Measurements from ENCODE around the gene BBOX1. TPM values are rescaled to one million over a fixed set of nuclear protein-coding genes. Genes with fewer than 3 reads are reported as not detected.

The BBOX1 gene
- total RNA-seq, 2 experiments from 2014 or later: not detected

- ChIA-PET CTCF (no interaction called here), POLR2A (no interaction called here)
- no peaks in the 10 kb centered on the region for H3K4me1 Mint-ChIP-seq
- H3K9me3 Mint-ChIP-seq: peaks cover 11% of the 10 kb centered on the region
- no peak overlapping the region for H3K4me3 Mint-ChIP-seq
- DNase-seq: no peak
- H3K27me3 Mint-ChIP-seq: no peaks in the 10 kb centered on the region
- H3K36me3 Mint-ChIP-seq (ENCODE audit: low read depth): no peaks in the 10 kb centered on the region
- H3K27ac Mint-ChIP-seq: no peak overlapping the region
Measured at GRCh38 chr11:27041141-27041899, 705 bp downstream of the BBOX1 start.

GRCh38 chr11:27046956-27047355, 6.3 kb downstream of the BBOX1 start:
- Mint-ChIP-seq H3K9me3 (peaks cover 11% of the 10 kb centered on the region), H3K27ac (no peak overlapping the region), H3K36me3 (ENCODE audit: low read depth) (no peaks in the 10 kb centered on the region), H3K4me3 (no peak overlapping the region), H3K4me1 (no peaks in the 10 kb centered on the region), H3K27me3 (no peaks in the 10 kb centered on the region)
- ChIA-PET CTCF (interaction anchor here (1.0 kb wide), 1 partner anchor 9 kb away, joined by 3 read pairs; no protein-coding TSS in a partner anchor), POLR2A (no interaction called here)
- DNase-seq: no peak

- no peaks in the 10 kb centered on the region for H3K4me1 Mint-ChIP-seq
- POLR2A ChIA-PET: no interaction called here
- CTCF ChIA-PET: no interaction called here
- H3K9me3 Mint-ChIP-seq: peaks cover 9% of the 10 kb centered on the region
- no peaks in the 10 kb centered on the region for H3K27me3 Mint-ChIP-seq
- no peak overlapping the region for H3K27ac Mint-ChIP-seq
- no peaks in the 10 kb centered on the region for H3K36me3 Mint-ChIP-seq (ENCODE audit: low read depth)
- no peak overlapping the region for H3K4me3 Mint-ChIP-seq
- DNase-seq: no peak
Measured at GRCh38 chr11:27052668-27053067, 12.1 kb downstream of the BBOX1 start.

- Mint-ChIP-seq H3K27ac (no peak overlapping the region), H3K27me3 (no peaks in the 10 kb centered on the region), H3K9me3 (peaks cover 5% of the 10 kb centered on the region), H3K4me3 (no peak overlapping the region), H3K36me3 (ENCODE audit: low read depth) (no peaks in the 10 kb centered on the region), H3K4me1 (no peaks in the 10 kb centered on the region)
- CTCF ChIA-PET: interaction anchor here (1.8 kb wide), 1 partner anchor 8 kb away, joined by 3 read pairs; no protein-coding TSS in a partner anchor
- POLR2A ChIA-PET: no interaction called here
- no peak for DNase-seq
Measured at GRCh38 chr11:27055065-27055682, 14.6 kb downstream of the BBOX1 start.

- no peaks in the 10 kb centered on the region for H3K4me1 Mint-ChIP-seq
- H3K9me3 Mint-ChIP-seq: peaks cover 7% of the 10 kb centered on the region
- DNase-seq: no peak
- CTCF ChIA-PET: no interaction called here
- POLR2A ChIA-PET: no interaction called here
- H3K36me3 Mint-ChIP-seq (ENCODE audit: low read depth): no peaks in the 10 kb centered on the region
- no peak overlapping the region for H3K27ac Mint-ChIP-seq
- H3K27me3 Mint-ChIP-seq: no peaks in the 10 kb centered on the region
- H3K4me3 Mint-ChIP-seq: no peak overlapping the region
Measured at GRCh38 chr11:27057091-27057780, 16.6 kb downstream of the BBOX1 start.

GRCh38 chr11:27058456-27058855, 17.8 kb downstream of the BBOX1 start:
- H3K9me3 Mint-ChIP-seq: peaks cover 7% of the 10 kb centered on the region
- H3K27me3 Mint-ChIP-seq: no peaks in the 10 kb centered on the region
- CTCF ChIA-PET: no interaction called here
- DNase-seq: no peak
- POLR2A ChIA-PET: interaction anchor here (0.6 kb wide), 1 partner anchor 16 kb away, joined by 3 read pairs; no protein-coding TSS in a partner anchor
- H3K4me3 Mint-ChIP-seq: no peak overlapping the region
- no peak overlapping the region for H3K27ac Mint-ChIP-seq
- H3K4me1 Mint-ChIP-seq: no peaks in the 10 kb centered on the region
- no peaks in the 10 kb centered on the region for H3K36me3 Mint-ChIP-seq (ENCODE audit: low read depth)

GRCh38 chr11:27059431-27059830, 18.8 kb downstream of the BBOX1 start:
- no peaks in the 10 kb centered on the region for H3K4me1 Mint-ChIP-seq
- peaks cover 7% of the 10 kb centered on the region for H3K9me3 Mint-ChIP-seq
- no peak for DNase-seq
- no peak overlapping the region for H3K4me3 Mint-ChIP-seq
- H3K27me3 Mint-ChIP-seq: no peaks in the 10 kb centered on the region
- H3K36me3 Mint-ChIP-seq (ENCODE audit: low read depth): no peaks in the 10 kb centered on the region
- CTCF ChIA-PET: no interaction called here
- H3K27ac Mint-ChIP-seq: no peak overlapping the region
- POLR2A ChIA-PET: no interaction called here

- CTCF ChIA-PET: interaction anchor here (0.7 kb wide), 1 partner anchor 311 kb away, joined by 3 read pairs; no protein-coding TSS in a partner anchor
- POLR2A ChIA-PET: no interaction called here
- no peak overlapping the region for H3K27ac Mint-ChIP-seq
- DNase-seq: no peak
- H3K4me3 Mint-ChIP-seq: no peak overlapping the region
- H3K36me3 Mint-ChIP-seq (ENCODE audit: low read depth): no peaks in the 10 kb centered on the region
- H3K9me3 Mint-ChIP-seq: peaks cover 5% of the 10 kb centered on the region
- H3K4me1 Mint-ChIP-seq: no peaks in the 10 kb centered on the region
- H3K27me3 Mint-ChIP-seq: no peaks in the 10 kb centered on the region
Measured at GRCh38 chr11:27060816-27061460, 20.3 kb downstream of the BBOX1 start.

GRCh38 chr11:27061461-27061821, 20.8 kb downstream of the BBOX1 start:
- H3K9me3 Mint-ChIP-seq: peaks cover 5% of the 10 kb centered on the region
- ChIA-PET CTCF (interaction anchor here (0.7 kb wide), 1 partner anchor 311 kb away, joined by 3 read pairs; no protein-coding TSS in a partner anchor), POLR2A (no interaction called here)
- H3K27ac Mint-ChIP-seq: no peak overlapping the region
- H3K4me1 Mint-ChIP-seq: no peaks in the 10 kb centered on the region
- no peaks in the 10 kb centered on the region for H3K36me3 Mint-ChIP-seq (ENCODE audit: low read depth)
- no peak overlapping the region for H3K4me3 Mint-ChIP-seq
- H3K27me3 Mint-ChIP-seq: no peaks in the 10 kb centered on the region
- no peak for DNase-seq

- no peaks in the 10 kb centered on the region for H3K27me3 Mint-ChIP-seq
- H3K4me3 Mint-ChIP-seq: no peak overlapping the region
- H3K4me1 Mint-ChIP-seq: no peaks in the 10 kb centered on the region
- POLR2A ChIA-PET: no interaction called here
- no peaks in the 10 kb centered on the region for H3K36me3 Mint-ChIP-seq (ENCODE audit: low read depth)
- CTCF ChIA-PET: interaction anchor here (0.6 kb wide), 1 partner anchor 900 kb away, joined by 3 read pairs; no protein-coding TSS in a partner anchor
- no peak overlapping the region for H3K27ac Mint-ChIP-seq
- peaks cover 5% of the 10 kb centered on the region for H3K9me3 Mint-ChIP-seq
- DNase-seq: no peak
Measured at GRCh38 chr11:27064086-27064485, 23.5 kb downstream of the BBOX1 start.

GRCh38 chr11:27075192-27075591, 34.6 kb downstream of the BBOX1 start:
- POLR2A ChIA-PET: interaction anchor here (0.6 kb wide), 1 partner anchor 17 kb away, joined by 3 read pairs; no protein-coding TSS in a partner anchor
- Mint-ChIP-seq H3K4me1 (no peaks in the 10 kb centered on the region), H3K27me3 (no peaks in the 10 kb centered on the region), H3K27ac (no peak overlapping the region), H3K4me3 (no peak overlapping the region), H3K9me3 (no peaks in the 10 kb centered on the region), H3K36me3 (ENCODE audit: low read depth) (no peaks in the 10 kb centered on the region)
- CTCF ChIA-PET: no interaction called here
- DNase-seq: no peak

GRCh38 chr11:27075655-27076054, 35.0 kb downstream of the BBOX1 start:
- no peaks in the 10 kb centered on the region for H3K27me3 Mint-ChIP-seq
- no peak overlapping the region for H3K27ac Mint-ChIP-seq
- H3K36me3 Mint-ChIP-seq (ENCODE audit: low read depth): no peaks in the 10 kb centered on the region
- no peak overlapping the region for H3K4me3 Mint-ChIP-seq
- H3K4me1 Mint-ChIP-seq: no peaks in the 10 kb centered on the region
- no peaks in the 10 kb centered on the region for H3K9me3 Mint-ChIP-seq
- CTCF ChIA-PET: no interaction called here
- POLR2A ChIA-PET: no interaction called here
- DNase-seq: no peak

- CTCF ChIA-PET: interaction anchor here (0.6 kb wide), 1 partner anchor 104 kb away, joined by 3 read pairs; no protein-coding TSS in a partner anchor
- POLR2A ChIA-PET: no interaction called here
- H3K36me3 Mint-ChIP-seq (ENCODE audit: low read depth): no peaks in the 10 kb centered on the region
- H3K4me3 Mint-ChIP-seq: no peak overlapping the region
- no peaks in the 10 kb centered on the region for H3K4me1 Mint-ChIP-seq
- no peak overlapping the region for H3K27ac Mint-ChIP-seq
- no peaks in the 10 kb centered on the region for H3K27me3 Mint-ChIP-seq
- DNase-seq: no peak
- H3K9me3 Mint-ChIP-seq: no peaks in the 10 kb centered on the region
Measured at GRCh38 chr11:27076121-27076589, 35.5 kb downstream of the BBOX1 start.
